Measurements from ENCODE around the gene FOXP4.

- TF ChIP-seq CTCF (conservative IDR thresholded peaks at IDR 0.05) = no peak
- TF ChIP-seq EZH2 (IDR thresholded peaks at IDR 0.05; ENCODE audit: low read depth) = no peak
Measured at GRCh38 chr6:41545247-41545702, 906 bp upstream of the FOXP4 start.
